GM12874 (cell line): ENCODE measurements around the gene SMG5.

Experiments used
- TF ChIP-seq, protein P1 (sequence below): IDR thresholded peaks from 2 replicates; pipeline ENCODE4 v1.5.1; 2011; ENCODE audit warnings: low read depth, mild to moderate bottlenecking, control low read depth, low read length, moderate library complexity; ENCODE audit not compliant: insufficient read depth

Gene SMG5

DNA sequence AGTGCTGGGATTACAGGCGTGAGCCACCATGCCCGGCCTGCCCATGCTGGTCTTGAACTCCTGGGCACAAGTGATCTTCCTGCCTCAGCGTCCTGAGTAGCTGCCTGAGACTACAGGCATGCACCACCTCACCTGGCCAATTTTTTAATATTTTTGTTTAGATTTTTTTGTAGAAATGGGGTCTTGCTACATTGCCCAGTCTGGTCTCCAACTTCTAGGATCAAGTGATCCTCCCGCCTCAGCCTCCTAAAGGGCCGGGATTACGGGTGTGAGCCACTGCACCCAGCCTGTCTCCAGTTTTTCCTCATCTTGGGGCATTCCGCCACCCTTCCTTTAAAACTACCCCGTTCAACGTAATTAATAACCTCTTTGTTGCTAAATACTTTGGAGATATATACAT, 62.4 kb downstream of the SMG5 start:
- TF ChIP-seq, protein P1, sequence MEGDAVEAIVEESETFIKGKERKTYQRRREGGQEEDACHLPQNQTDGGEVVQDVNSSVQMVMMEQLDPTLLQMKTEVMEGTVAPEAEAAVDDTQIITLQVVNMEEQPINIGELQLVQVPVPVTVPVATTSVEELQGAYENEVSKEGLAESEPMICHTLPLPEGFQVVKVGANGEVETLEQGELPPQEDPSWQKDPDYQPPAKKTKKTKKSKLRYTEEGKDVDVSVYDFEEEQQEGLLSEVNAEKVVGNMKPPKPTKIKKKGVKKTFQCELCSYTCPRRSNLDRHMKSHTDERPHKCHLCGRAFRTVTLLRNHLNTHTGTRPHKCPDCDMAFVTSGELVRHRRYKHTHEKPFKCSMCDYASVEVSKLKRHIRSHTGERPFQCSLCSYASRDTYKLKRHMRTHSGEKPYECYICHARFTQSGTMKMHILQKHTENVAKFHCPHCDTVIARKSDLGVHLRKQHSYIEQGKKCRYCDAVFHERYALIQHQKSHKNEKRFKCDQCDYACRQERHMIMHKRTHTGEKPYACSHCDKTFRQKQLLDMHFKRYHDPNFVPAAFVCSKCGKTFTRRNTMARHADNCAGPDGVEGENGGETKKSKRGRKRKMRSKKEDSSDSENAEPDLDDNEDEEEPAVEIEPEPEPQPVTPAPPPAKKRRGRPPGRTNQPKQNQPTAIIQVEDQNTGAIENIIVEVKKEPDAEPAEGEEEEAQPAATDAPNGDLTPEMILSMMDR: no peak

DNA sequence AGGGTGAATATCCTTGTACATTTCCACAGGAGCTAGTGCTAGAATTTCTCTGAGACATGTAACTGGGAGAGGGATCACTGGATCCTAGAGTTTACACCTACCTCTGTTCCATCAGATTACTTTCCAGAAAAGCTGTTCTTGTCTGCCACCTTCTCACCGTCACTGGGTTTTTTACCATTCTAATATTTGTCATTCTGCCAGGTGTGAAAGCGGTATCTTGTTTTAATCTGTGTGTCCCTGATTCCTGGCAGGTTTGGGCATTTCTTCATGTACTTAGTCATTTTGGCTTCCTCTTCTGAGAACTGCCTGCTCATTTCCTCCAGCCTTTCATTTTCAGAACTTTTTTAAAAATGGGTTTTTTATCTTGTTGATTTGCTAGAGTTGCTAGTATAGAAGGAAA, 64.8 kb downstream of the SMG5 start:
- TF ChIP-seq, protein P1: no peak

DNA sequence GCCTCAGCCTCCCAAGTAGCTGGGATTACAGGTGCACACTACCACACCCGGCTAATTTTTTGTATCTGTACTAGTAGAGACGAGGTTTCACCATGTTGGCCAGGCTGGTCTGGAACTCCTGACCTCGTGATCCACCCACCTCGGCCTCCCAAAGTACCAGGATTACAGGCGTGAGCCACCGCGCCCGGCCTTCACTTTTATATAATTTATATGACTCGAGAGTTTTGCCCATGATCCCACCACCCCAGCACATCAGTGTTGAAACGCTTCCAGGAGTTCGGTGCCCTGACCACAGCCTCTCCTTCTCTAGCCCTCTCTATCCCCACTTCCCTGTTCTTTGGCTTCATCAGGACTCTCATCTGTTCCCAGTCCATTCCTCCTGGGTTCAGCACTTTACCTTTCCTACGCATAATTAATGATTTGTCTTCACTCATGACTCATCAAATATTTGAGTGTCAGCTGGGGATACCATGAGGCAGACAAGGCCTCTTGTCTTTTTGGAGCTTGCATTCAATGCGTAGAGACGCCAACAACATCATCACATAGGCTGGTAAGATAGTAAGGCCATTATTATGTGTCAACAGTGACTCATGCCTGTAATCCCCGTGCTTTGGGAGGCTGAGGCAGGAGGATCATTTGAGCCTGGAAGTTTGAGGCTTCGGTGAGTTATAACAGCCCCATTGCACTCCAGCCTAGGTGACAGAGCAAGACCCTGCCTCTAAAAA, 68.4 kb downstream of the SMG5 start:
- TF ChIP-seq, protein P1: no peak

DNA sequence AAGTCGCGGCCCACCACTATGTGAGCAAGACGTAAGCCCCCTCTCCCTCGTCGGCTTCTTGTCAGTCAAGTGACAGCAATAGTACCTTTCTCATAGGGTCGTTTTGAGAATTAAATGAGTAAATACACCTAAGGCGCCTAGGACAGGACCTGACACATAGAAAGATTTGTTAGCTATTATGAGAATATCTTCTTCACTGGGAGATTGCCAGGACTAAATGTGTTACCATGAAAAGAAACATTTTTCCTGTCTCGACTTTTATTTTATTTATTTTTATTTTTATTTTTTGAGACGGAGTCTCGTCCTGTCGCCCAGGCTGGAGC, 69.0 kb downstream of the SMG5 start:
- TF ChIP-seq, protein P1: no peak

- TF ChIP-seq, protein P1: no peak
Observed at GRCh38 chr1:156212833-156213643, 69.6 kb downstream of the SMG5 start, which contains the start of gene PMF1. PMF1 (plus strand) TSS chr1:156213007; CDS start chr1:156213016, 9 bp downstream.

- TF ChIP-seq, protein P1: no peak
Observed at GRCh38 chr1:156212130-156212529, 70.5 kb downstream of the SMG5 start.

GRCh38 chr1:156211243-156211642, 71.4 kb downstream of the SMG5 start:
- TF ChIP-seq, protein P1: no peak
